Subcutaneous adipose tissue (tissue), 4 donors: Measurements from ENCODE around the gene PDE7B. TPM values are rescaled to one million over a fixed set of nuclear protein-coding genes. Genes with fewer than 3 reads are reported as not detected.

Experiments used
- total RNA-seq, 4 donors: library from RNA; depleted of rRNA; stranded (reverse); fragments of >200 nt; gene quantifications; one replicate each; pipeline ENCODE4 v1.1.0, GENCODE V29; 2016
- TF ChIP-seq, protein P1 (sequence below): fragments of 450-650 bp; IDR thresholded peaks from one replicate; pipeline ENCODE4 v1.5.1; 2016; ENCODE audit warnings: low read depth, mild to moderate bottlenecking, control low read depth, antibody characterized with exemption, moderate library complexity

The PDE7B gene
- total RNA-seq, 4 donors from 2014 or later = 4.1 to 12.6 (median 9.5) TPM

DNA sequence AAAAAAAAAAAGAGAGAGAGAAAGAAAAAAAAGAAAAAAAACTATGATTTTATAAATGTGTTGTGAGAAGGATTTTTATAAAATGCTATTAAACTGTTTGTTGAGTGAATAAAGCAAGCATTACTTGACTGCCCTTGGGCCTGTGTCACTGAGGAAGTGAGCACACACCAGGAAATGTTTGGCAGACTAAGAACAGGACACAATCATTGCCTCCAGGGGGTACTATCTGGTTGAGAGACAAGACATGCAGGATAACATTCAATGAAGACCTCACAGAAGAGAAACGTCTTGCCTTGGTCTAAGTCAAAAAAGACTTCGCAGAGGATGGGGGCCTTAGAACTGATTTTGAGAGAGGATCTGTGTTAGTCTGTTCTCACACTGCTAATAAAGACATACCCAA, 358.0 kb downstream of the PDE7B start:
- TF ChIP-seq, protein P1, sequence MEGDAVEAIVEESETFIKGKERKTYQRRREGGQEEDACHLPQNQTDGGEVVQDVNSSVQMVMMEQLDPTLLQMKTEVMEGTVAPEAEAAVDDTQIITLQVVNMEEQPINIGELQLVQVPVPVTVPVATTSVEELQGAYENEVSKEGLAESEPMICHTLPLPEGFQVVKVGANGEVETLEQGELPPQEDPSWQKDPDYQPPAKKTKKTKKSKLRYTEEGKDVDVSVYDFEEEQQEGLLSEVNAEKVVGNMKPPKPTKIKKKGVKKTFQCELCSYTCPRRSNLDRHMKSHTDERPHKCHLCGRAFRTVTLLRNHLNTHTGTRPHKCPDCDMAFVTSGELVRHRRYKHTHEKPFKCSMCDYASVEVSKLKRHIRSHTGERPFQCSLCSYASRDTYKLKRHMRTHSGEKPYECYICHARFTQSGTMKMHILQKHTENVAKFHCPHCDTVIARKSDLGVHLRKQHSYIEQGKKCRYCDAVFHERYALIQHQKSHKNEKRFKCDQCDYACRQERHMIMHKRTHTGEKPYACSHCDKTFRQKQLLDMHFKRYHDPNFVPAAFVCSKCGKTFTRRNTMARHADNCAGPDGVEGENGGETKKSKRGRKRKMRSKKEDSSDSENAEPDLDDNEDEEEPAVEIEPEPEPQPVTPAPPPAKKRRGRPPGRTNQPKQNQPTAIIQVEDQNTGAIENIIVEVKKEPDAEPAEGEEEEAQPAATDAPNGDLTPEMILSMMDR = no peak

GRCh38 chr6:136210398-136211165, 359.1 kb downstream of the PDE7B start:
- TF ChIP-seq, protein P1 = no peak

DNA sequence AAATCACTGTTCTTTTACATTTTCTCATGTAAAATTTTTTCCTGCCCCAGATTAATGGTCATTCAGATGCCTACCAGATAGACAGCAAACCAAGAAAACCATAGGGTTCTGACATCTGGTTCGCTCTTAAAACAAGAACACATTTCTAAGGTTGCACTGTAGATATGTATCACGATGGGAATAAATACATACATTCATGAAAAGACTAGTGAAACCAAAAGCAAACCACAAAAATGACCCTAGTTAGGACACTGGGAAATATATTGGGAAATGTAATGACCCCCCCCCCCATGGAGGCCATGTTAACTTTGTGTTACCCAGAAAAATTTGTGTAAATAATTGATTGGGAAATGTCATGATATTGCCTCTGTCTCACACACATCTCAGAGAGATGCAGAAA, 361.1 kb downstream of the PDE7B start:
- TF ChIP-seq, protein P1 = no peak

- TF ChIP-seq, protein P1 = no peak
Measured at GRCh38 chr6:136213012-136213539, 361.6 kb downstream of the PDE7B start.

- TF ChIP-seq, protein P1 = no peak
Measured at GRCh38 chr6:136213853-136214252, 362.4 kb downstream of the PDE7B start.

DNA sequence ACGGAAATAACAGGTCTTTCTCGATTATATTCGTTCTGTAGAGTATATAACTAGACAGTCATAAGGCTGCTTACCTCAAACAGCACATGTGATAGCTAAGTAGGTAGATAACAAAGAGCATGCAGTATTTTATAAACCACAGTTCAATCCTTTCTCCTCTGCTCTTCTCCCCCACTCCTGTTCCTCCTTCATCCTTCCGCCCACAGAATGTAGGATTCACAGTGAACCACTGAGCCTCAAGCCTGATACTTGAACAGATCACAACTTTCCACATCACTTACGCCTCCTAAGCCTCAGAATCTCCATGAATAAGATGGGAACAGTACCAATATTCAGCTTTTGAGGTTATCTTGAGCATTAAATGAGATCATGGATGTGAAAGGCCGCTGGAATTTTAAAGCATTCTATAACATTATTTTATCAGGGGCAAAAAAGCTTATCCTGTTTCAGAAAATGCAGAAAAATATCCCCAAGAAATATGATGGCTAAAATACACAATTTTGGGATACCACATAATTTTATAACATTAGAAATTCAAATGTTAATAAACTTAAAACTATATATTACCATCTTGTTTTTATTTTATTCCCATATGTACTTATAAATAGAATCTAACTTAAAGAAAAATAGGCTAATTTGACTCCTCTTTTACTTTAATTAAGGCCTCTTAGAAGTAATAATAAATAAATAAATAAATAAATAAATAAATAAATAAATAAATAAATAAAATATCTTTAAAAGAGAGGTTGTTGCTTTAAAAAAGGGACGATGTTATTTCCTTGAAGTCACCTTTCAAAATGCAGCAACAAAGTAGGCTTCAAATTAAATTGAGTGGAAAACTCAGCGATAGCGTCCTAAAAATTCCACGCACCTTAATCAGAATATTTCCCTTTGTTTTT, 365.3 kb downstream of the PDE7B start:
- TF ChIP-seq, protein P1 = no peak

DNA sequence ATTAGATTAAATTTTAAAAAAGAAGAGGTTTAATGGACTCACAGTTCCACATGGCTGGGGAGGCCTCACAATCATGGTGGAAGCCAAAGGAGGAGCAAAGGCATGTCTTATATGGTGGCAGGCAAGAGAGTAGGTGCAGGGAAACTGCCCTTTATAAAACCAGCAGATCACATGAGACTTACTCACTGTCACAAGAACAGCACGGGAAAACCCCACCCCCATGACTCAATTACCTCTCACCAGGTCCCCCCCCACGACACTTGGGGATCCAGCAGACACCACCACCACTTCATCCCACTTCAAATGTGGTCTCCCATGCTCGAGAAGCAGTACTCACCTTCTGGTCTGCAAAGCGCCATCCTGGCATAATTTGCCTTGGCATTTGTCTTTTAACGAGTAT, 374.0 kb downstream of the PDE7B start:
- TF ChIP-seq, protein P1 = no peak
